ENCODE data around the gene SUSD1.

SUSD1 gene

DNA sequence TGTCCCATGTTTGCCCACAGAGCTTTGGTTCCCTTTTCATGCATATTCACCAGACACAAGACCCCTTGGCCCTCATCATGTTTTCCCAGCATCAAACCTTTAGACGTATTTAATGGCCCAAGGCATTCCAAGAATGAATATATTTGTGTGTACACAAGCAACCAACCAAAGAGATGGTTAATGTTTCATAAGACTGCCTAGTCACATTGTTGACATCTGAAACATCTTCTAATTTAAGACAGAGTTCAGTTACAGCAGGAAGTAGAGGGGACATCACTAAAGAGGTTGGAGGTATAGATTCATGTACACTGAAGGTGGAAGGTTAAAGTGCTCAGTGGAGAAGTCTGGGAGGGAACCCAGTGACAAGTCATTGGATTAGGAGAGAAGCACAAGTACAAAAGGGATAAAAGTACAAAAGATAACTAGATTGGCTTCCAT is 49.1 kb downstream of the SUSD1 start:
- TF ChIP-seq BACH2 (CRISPR knock-in tag; IDR thresholded peaks at IDR 0.05; ENCODE audit: borderline replicate concordance) (no peak), RARB (CRISPR knock-in tag; IDR thresholded peaks at IDR 0.05) (no peak), ISL1 (CRISPR knock-in tag; IDR thresholded peaks at IDR 0.05) (no peak), ESRRG (CRISPR knock-in tag; IDR thresholded peaks at IDR 0.05) (no peak), SNAI2 (CRISPR knock-in tag; IDR thresholded peaks at IDR 0.05) (no peak)
- TF ChIP-seq, protein P1, sequence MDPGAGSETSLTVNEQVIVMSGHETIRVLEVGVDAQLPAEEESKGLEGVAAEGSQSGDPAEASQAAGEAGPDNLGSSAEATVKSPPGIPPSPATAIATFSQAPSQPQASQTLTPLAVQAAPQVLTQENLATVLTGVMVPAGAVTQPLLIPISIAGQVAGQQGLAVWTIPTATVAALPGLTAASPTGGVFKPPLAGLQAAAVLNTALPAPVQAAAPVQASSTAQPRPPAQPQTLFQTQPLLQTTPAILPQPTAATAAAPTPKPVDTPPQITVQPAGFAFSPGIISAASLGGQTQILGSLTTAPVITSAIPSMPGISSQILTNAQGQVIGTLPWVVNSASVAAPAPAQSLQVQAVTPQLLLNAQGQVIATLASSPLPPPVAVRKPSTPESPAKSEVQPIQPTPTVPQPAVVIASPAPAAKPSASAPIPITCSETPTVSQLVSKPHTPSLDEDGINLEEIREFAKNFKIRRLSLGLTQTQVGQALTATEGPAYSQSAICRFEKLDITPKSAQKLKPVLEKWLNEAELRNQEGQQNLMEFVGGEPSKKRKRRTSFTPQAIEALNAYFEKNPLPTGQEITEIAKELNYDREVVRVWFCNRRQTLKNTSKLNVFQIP (CRISPR knock-in tag; IDR thresholded peaks at IDR 0.05; ENCODE audit: borderline replicate concordance, low read depth): no peak
- TF ChIP-seq, protein P2, sequence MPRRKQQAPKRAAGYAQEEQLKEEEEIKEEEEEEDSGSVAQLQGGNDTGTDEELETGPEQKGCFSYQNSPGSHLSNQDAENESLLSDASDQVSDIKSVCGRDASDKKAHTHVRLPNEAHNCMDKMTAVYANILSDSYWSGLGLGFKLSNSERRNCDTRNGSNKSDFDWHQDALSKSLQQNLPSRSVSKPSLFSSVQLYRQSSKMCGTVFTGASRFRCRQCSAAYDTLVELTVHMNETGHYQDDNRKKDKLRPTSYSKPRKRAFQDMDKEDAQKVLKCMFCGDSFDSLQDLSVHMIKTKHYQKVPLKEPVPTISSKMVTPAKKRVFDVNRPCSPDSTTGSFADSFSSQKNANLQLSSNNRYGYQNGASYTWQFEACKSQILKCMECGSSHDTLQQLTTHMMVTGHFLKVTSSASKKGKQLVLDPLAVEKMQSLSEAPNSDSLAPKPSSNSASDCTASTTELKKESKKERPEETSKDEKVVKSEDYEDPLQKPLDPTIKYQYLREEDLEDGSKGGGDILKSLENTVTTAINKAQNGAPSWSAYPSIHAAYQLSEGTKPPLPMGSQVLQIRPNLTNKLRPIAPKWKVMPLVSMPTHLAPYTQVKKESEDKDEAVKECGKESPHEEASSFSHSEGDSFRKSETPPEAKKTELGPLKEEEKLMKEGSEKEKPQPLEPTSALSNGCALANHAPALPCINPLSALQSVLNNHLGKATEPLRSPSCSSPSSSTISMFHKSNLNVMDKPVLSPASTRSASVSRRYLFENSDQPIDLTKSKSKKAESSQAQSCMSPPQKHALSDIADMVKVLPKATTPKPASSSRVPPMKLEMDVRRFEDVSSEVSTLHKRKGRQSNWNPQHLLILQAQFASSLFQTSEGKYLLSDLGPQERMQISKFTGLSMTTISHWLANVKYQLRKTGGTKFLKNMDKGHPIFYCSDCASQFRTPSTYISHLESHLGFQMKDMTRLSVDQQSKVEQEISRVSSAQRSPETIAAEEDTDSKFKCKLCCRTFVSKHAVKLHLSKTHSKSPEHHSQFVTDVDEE (CRISPR knock-in tag; IDR thresholded peaks at IDR 0.05): no peak
- TF ChIP-seq, protein P3, sequence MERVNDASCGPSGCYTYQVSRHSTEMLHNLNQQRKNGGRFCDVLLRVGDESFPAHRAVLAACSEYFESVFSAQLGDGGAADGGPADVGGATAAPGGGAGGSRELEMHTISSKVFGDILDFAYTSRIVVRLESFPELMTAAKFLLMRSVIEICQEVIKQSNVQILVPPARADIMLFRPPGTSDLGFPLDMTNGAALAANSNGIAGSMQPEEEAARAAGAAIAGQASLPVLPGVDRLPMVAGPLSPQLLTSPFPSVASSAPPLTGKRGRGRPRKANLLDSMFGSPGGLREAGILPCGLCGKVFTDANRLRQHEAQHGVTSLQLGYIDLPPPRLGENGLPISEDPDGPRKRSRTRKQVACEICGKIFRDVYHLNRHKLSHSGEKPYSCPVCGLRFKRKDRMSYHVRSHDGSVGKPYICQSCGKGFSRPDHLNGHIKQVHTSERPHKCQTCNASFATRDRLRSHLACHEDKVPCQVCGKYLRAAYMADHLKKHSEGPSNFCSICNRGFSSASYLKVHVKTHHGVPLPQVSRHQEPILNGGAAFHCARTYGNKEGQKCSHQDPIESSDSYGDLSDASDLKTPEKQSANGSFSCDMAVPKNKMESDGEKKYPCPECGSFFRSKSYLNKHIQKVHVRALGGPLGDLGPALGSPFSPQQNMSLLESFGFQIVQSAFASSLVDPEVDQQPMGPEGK (CRISPR knock-in tag; IDR thresholded peaks at IDR 0.05; ENCODE audit: borderline replicate concordance): no peak
- ATAC-seq: no peak

DNA sequence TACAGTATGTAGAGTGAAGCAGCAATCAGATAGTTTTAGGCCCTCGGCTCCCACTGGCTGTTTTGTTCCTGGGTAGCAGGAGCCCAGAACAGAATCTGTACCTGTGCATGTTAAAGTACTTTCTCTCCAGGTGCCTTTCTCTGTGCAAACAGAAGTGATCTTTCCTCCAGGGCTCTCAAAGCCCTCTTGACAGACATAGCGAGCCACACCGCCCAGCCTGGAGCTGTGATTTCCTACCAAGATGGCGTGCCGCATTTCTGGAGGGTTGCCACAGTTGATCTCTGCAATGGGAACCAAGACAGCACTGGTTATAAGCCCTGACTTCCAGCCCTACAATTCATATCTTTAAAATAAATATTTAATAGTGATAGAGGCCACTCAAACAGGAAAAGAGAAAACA is 50.9 kb downstream of the SUSD1 start:
- ATAC-seq: no peak
- TF ChIP-seq, protein P3 (CRISPR knock-in tag; IDR thresholded peaks at IDR 0.05; ENCODE audit: borderline replicate concordance): no peak
- TF ChIP-seq ZNF70 (CRISPR knock-in tag; IDR thresholded peaks at IDR 0.05) (no peak), GLIS3 (CRISPR knock-in tag; IDR thresholded peaks at IDR 0.05) (no peak), ZFP3 (CRISPR knock-in tag; IDR thresholded peaks at IDR 0.05) (no peak)

DNA sequence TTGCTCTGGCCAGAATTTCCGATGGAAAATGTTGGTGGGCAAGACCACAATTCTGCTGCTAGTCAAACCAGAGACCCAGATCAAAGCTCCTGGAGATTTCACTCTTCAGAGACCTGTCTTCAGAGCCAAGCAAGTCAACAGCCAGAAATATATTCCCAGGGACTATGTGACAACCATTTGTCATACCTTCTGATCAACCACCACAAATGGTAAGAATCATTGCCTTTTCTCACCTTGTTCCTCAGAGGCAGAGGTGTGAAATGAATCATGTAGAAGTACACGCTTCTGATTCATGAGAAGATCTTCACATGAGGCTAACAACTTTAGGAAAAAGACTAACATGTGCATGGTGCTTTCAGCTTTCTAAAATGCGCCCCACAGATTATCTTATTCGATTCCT is 53.5 kb downstream of the SUSD1 start:
- no peak for ATAC-seq
- TF ChIP-seq RARB (CRISPR knock-in tag; IDR thresholded peaks at IDR 0.05) (no peak), ZNF8 (CRISPR knock-in tag; IDR thresholded peaks at IDR 0.05) (no peak), ZNF565 (CRISPR knock-in tag; conservative IDR thresholded peaks at IDR 0.05; ENCODE audit: low read depth) (no peak), ZNF70 (CRISPR knock-in tag; IDR thresholded peaks at IDR 0.05) (no peak), TCF4 (CRISPR knock-in tag; IDR thresholded peaks at IDR 0.05; ENCODE audit: borderline replicate concordance) (no peak)
- TF ChIP-seq, protein P3 (CRISPR knock-in tag; IDR thresholded peaks at IDR 0.05; ENCODE audit: borderline replicate concordance): no peak
- TF ChIP-seq, protein P4, sequence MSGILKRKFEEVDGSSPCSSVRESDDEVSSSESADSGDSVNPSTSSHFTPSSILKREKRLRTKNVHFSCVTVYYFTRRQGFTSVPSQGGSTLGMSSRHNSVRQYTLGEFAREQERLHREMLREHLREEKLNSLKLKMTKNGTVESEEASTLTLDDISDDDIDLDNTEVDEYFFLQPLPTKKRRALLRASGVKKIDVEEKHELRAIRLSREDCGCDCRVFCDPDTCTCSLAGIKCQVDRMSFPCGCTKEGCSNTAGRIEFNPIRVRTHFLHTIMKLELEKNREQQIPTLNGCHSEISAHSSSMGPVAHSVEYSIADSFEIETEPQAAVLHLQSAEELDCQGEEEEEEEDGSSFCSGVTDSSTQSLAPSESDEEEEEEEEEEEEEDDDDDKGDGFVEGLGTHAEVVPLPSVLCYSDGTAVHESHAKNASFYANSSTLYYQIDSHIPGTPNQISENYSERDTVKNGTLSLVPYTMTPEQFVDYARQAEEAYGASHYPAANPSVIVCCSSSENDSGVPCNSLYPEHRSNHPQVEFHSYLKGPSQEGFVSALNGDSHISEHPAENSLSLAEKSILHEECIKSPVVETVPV (CRISPR knock-in tag; IDR thresholded peaks at IDR 0.05): no peak
- TF ChIP-seq, protein P2 (CRISPR knock-in tag; IDR thresholded peaks at IDR 0.05): no peak
- TF ChIP-seq, protein P5, sequence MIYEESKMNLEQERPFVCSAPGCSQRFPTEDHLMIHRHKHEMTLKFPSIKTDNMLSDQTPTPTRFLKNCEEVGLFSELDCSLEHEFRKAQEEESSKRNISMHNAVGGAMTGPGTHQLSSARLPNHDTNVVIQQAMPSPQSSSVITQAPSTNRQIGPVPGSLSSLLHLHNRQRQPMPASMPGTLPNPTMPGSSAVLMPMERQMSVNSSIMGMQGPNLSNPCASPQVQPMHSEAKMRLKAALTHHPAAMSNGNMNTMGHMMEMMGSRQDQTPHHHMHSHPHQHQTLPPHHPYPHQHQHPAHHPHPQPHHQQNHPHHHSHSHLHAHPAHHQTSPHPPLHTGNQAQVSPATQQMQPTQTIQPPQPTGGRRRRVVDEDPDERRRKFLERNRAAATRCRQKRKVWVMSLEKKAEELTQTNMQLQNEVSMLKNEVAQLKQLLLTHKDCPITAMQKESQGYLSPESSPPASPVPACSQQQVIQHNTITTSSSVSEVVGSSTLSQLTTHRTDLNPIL (CRISPR knock-in tag; IDR thresholded peaks at IDR 0.05; ENCODE audit: low read depth): no peak
